Tibial nerve (tissue), 4 donors: ENCODE measurements around the gene CIZ1.

Experiments used
- CTCF ChIP-seq, 5 experiments: fragments of 200-600 bp in 3 of 5; fragments of 450-650 bp in 2 of 5; sonication (generic) in 3 of 5; IDR thresholded peaks; one replicate each; pipeline ENCODE4 v1.5.1; 2016 to 2019; ENCODE audit warnings: antibody characterized with exemption in 5 of 5, mild to moderate bottlenecking in 3 of 5, moderate library complexity in 2 of 5
- EP300 ChIP-seq, 2 donors: sonication (generic); formaldehyde crosslinking; IDR thresholded peaks; one replicate each; pipeline ENCODE4 v1.6.1; 2017; ENCODE audit warnings: antibody characterized with exemption in 2 of 2, mild to moderate bottlenecking in 1 of 2
- POLR2A ChIP-seq, 2 donors: fragments of 450-650 bp; IDR thresholded peaks; one replicate each; pipeline ENCODE4 v1.6.1; 2017; ENCODE audit warnings: antibody characterized with exemption in 2 of 2, mild to moderate bottlenecking in 2 of 2, moderate library complexity in 2 of 2

- TF ChIP-seq CTCF (IDR thresholded peaks at IDR 0.05) (no peak), EP300 (IDR thresholded peaks at IDR 0.05) (no peak), POLR2A (IDR thresholded peaks at IDR 0.05) (no peak)
These were observed 30.0 kb downstream of the CIZ1 start for GRCh38 chr9:128161215-128161902.
